Skin epidermis (tissue), 12 donors: ENCODE data around the gene TMEM170B.

Source experiments
- H3K27ac ChIP-seq, 21 experiments: fragments of 200-600 bp; sonication (generic) in 11 of 21; one replicate each; pipeline ENCODE4 v1.5.0; 2020; ENCODE audit warnings: mild to moderate bottlenecking in 3 of 21, inconsistent platforms in 2 of 21, moderate library complexity in 2 of 21
- H3K4me3 ChIP-seq, 7 experiments: fragments of 200-600 bp; sonication (generic) in 2 of 7; one replicate each; pipeline ENCODE4 v1.5.0; 2020; ENCODE audit warnings: inconsistent platforms in 2 of 7, mild to moderate bottlenecking in 2 of 7, moderate library complexity in 1 of 7

Gene TMEM170B

DNA sequence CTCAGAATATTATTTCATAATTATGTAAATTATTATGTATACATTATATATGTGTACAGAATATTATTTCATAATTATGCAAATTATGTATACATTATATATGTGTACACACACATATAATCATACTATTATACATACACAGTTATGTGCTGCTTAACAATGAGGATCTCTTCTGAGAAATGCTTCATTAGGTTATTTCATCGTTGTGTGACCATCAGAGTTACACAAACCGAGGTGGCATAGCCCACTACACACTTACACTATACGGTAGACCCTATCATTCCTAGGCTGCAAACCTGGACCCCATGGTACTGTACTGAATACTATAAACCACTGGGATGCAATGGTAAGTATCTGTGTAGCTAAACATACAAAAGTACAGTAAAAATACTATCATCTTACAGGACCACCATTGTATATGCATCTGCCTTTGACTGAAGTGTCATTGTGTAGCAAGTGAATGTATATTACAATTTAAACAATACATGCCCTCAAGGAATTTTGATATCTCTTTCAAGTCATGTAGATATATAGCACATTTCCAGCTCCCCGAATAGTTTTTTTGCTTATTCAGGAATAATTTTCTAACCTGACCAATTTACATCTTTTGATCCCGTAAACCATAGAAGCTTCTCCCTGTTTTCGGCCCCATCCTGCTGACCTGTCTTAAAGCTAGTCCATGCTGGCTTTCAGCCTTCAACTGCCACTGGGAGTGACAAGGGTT lies 71.2 kb downstream of the TMEM170B start:
- Histone ChIP-seq H3K4me3 (no peak overlapping the region), H3K27ac (peak overlapping the region in 4 of 21 experiments; percentile 15 to 75 (median 66))

DNA sequence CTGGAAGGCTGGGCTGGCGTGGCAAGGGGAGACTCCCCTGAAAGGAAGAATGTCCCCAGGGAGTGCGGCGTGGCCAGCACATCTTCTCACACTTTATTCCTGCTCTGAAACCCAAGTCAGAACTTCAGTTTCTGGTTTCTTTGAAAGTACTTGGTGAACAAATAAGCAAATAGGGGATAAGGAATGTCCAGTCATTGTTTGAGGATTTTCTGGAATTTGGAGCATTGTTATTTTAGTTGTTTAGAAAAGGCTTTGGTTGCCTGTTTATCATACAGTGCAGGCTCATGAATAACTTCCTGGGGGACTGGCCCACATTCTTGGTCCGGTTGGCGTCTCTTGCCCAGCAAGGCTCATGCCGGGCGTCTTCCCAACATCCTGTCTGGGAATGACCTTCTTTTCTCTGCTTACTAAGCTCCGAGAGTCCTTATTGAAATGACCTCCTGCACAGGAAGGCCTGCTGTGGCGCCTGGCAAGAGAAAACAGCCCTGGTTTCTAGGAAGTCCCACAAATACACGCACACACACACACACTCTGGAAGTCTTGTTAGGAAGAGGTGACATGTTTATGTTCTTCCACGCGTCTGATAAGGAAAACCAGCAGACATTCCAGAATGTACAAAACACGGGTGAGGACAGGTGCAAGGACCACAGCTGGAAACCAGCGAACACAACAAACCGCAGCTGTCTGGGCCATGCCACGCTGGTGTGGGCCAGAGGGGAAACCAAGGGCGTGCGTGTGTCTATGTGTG lies 71.9 kb downstream of the TMEM170B start:
- H3K4me3 ChIP-seq = no peak overlapping the region
- peak overlapping the region in 4 of 21 experiments; percentile 15 to 75 (median 66) for H3K27ac ChIP-seq

DNA sequence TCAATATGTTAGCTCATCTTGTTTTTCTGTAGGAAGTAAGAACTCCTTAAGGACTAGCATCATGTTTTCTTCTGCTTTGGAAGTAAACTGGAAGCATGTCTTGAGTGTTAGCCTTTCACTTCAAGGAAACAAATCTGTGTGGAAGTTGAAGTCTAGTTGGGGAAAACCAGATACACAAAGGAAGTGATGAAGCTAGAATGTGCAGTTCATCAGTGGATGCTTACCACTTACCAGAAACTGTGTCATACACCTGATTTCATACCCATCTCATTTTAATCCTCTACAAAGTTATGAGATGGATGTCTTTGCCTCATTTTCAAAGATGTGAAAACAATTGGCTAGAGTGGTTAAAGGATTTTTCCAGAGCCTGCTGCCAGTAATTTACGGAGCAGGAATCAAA lies 75.8 kb downstream of the TMEM170B start:
- H3K27ac ChIP-seq = peak overlapping the region in 4 of 21 experiments; percentile 51 to 84 (median 74)
- H3K4me3 ChIP-seq = no peak overlapping the region

DNA sequence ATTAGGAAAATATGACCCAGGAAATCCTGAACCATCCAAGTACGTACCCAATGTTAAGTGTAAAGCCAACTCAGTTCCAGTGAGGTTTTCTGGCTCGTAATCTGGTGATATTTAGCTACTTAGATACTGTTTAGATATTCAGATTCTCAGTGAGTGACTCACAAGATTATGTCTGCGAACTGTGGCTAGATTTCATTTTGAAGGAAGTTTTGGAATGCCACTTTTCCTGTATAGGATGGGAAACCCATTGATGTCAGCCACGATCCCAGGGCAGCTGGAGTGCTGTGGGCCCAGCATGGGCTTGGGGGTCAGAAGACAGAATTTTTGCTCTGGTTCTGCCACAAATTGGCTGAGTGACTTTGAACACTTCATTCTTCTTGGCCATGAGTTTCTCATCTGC lies 76.3 kb downstream of the TMEM170B start:
- no peak overlapping the region for H3K4me3 ChIP-seq
- H3K27ac ChIP-seq = peak overlapping the region in 5 of 21 experiments; percentile 51 to 84 (median 70)

DNA sequence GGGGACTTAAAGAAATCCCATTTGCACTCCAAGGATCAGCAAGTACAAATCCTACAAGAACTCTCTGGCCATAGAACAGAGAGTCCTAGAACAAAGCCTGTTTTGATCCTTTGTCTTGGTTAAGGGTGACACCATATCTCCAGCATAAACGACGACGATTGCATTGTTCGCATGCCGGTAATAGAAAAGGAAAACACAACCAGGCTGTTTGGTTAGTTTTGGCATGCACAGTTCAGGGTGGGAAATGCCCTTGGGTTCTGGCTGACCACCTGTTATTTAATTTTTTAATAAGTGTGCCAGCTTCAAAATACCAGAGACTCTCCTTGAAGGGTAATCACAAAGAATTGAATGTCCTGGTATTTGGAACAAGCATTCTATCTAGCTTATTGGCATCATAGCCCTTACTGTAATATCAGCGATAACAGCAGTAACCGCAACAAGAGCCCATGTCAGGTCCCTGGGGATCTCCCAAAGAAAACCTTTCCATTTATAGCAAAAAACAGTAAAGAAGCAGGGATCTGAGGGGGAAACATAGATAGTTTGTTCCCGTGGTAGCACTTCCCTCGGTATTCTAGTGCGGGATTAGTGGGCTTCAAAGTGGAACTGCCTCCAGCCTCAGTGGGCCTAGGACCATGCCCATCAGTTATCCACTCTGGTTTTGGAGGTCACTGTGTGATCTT lies 77.1 kb downstream of the TMEM170B start:
- H3K4me3 ChIP-seq = no peak overlapping the region
- H3K27ac ChIP-seq = peak overlapping the region in 6 of 21 experiments; percentile 4 to 84 (median 62)

DNA sequence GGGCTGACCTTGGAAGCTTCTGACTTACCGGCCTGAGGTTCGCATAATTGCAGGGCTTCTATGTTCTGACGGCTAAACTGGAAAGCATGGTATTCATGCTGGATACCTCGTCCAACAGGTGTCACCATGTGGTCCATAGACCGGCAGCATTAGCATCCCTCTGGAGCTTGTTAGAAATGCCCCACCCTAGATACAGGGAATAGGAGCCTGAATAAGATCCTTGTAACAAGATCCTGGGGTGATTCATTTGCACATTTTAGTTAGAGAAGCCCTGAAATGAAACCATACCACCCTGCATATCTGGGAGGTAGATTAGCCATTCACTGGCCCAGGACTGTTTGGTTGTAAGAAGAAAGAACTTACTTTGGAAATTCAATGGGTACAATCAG lies 77.7 kb downstream of the TMEM170B start:
- Histone ChIP-seq H3K27ac (peak overlapping the region in 3 of 21 experiments; percentile 47 to 84 (median 70)), H3K4me3 (no peak overlapping the region)

DNA sequence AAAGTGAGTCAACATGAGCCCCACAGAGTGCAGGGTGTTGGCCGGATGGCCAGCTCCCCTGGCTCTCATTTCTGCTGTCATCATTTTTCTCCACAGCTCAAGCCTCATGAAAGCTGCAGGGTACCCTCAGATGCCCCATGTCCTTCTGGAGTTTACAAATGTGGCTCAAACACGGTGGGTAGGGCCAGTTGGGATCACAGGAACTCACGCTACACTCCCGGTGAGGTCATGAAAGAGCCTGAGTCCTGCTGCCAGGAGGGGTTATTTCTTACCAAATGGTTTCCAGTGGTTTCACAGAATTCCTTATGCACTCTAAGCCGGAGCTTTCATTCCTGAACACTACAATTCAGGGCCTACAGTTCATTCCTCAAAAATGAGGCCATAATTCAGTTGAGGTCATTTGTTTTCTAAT lies 78.7 kb downstream of the TMEM170B start:
- no peak overlapping the region for H3K4me3 ChIP-seq
- H3K27ac ChIP-seq = peak overlapping the region in 6 of 21 experiments; percentile 7 to 55 (median 28)

DNA sequence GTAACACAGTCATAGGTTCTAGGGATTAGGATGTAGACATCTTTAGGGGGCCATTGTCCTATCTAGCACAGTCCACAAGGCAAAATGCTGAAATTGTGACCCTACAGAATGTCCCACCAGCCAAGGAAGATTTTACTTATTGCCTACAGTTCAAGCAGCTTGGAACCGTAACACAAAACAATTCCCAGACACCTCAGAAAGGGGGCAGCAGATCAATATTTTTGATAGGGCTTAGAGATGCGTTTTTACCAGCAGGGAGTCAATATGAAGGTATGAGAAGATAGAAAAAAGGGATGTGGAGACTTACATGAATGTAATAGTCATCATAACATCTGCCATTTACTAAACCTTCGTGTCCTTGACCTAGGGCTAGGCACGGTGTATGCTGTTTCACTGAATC lies 81.0 kb downstream of the TMEM170B start:
- Histone ChIP-seq H3K27ac (no peak overlapping the region), H3K4me3 (no peak overlapping the region)

DNA sequence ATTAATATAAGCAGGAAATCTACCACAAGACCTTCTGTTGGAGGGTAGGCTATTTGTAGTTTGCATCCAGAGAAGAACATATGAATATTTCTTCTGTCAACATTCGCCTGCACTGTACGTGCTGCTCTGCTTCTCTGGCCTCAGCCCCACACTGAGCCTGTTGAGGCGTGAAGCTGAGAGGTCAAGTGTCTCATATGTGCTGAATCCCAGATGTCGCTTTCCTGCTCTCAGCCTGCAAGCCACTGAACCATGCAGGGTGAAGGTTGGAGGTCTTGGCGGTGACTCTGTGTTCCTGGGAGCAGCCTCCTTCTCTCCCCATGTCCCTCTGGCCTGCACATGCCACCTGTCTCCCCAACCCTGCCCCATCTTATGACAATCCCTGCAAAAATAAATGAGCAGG lies 83.6 kb downstream of the TMEM170B start:
- Histone ChIP-seq H3K27ac (no peak overlapping the region), H3K4me3 (no peak overlapping the region)

DNA sequence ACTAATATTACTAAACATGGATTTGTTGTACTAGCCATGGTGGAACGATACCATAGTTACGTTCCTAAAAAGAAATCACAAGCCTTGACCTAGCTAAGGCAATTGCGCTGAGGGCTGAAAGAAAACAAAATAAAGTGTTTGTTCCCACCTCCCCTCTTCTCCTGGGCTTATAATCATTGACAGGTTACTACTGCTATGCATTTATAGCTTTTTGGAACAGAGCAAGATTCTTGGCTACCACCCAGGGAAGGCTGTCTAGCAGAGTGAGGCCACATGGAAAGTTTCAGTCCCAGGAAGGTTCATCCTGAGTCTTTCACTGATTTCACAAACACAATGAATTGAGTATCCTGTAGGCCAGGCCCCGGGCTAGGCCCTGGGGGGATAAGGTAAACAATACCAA lies 84.6 kb downstream of the TMEM170B start:
- H3K27ac ChIP-seq = no peak overlapping the region
- no peak overlapping the region for H3K4me3 ChIP-seq

DNA sequence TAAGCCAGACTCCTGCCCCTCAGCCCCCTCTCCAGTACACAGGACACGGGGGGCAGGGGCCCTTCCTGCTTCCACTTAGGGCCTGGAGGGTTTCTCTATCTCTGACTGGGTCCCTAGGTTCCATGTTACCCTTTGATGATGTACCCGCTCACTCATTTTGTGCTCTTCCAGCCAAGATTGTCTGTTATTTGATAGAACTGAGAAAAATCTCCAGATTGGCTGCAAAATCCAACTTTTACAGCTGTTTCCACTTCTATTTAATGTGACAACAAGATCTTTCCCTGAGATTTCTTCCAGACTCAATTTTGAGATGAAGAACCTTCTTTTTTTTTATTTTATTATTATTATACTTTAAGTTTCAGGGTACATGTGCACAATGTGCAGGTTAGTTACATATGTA lies 85.7 kb downstream of the TMEM170B start:
- H3K4me3 ChIP-seq = no peak overlapping the region
- H3K27ac ChIP-seq = no peak overlapping the region

DNA sequence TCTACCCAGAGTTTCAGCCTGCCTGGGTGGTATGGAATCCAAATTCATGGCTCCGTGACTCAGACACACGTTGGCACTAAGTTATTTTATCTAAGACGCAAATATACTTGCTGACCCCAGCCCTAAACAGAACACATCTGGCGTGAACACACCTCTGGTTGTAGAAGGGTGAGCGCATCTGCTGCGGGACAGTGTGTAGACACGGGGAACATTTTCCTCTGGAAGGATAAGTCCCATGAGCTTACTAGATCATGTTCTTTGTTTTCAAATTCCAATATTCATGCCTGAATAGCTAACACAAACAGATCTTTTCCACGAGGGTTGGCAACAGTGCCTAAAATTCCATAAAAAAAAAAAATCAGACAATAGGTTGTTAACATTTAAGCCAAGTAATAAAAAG lies 87.8 kb downstream of the TMEM170B start:
- H3K4me3 ChIP-seq = no peak overlapping the region
- no peak overlapping the region for H3K27ac ChIP-seq

DNA sequence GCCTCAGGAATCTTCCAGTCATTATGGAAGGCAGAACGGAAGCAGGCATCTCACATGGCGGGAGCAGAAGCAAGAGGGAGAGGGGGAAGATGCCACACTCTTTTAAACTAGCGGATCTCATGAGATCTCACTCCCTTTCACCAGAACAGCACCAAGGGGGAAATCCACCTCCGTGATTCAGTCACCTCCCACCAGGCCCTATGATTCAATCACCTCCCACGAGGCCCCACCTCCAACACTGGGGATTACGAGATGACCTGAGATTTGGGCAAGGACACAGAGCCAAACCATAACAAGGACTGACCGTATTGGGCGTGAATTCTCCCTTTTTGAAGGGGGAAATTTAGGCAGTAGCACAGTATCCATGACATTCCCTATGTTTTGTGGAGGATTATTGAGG lies 88.8 kb downstream of the TMEM170B start:
- Histone ChIP-seq H3K27ac (no peak overlapping the region), H3K4me3 (no peak overlapping the region)

DNA sequence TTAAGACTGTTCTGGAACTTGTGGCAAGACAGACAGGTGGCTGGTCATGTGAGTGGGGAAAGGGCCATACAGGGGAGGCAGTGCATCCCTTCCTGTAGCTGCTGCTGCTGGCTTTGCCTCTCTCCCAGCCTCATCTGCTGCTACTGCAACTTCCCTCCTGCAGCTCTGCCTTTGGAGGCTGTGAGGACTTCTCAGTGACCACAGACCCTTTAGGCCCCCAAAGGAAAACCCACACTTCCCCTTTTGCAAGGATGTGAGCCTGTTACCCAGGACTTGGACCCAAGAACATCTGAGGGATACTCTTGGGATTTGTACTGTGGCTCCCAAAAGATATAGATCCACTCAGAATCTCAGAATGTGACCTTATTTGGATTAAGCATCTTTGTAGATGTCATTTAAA lies 91.0 kb downstream of the TMEM170B start:
- no peak overlapping the region for H3K4me3 ChIP-seq
- H3K27ac ChIP-seq = no peak overlapping the region

DNA sequence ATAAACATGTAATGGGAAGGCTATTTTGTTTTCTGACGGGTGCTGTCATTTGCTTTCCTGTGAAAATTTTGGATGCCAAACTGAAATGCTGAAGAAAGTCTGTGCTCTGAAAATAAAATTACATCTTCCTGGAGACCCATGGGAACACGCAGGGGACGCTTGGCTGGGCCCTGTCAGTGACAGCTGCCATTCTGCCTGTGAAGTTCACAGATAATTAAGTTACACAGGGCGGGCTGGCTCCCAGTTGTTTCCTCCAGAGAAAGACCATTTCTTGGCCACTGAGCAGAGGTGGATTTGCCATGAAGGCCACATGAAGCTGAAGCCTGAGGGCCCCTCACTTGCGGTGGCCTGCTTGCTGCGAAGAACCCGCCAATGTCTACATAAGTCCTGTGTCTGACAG lies 93.5 kb downstream of the TMEM170B start:
- Histone ChIP-seq H3K27ac (no peak overlapping the region), H3K4me3 (no peak overlapping the region)

DNA sequence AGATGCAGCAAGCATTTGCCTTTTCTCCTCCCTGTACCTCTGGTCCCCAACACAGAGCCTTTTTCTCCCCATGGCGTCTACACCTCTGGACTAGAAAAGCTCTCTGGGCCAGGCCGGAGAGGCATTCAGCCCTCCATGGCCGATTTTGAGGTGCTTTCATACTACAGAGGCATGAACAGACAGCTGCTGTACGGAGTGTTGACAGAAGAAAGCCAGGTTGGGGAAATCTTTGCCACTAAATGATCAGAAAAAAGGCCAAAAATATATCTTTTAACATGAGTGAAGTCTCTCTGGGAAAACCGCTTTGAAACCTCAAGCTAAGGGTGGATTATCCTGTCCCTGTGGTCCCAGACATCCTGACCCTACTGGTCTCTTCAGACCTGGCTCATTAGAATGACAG lies 94.0 kb downstream of the TMEM170B start:
- H3K27ac ChIP-seq = no peak overlapping the region
- H3K4me3 ChIP-seq = no peak overlapping the region

DNA sequence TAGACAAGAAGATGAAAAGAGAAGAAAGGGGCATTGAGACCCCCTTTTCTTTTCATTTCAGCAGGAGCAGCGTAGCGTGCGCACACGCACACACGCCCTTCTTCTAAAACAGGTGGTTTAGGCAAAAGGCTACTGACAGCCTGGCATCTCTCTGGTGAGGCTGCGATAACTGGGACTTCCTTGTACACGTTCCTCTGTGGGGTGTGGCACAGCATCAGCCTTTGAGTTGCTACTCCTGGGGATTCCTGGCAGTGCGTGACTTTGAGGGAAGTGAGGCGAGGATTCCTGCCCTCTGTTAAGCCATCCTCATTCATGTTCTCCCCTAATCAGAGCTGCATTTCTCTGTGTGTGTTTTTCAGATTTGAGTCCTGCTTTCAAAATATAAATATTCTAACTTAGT lies 94.7 kb downstream of the TMEM170B start:
- H3K4me3 ChIP-seq = no peak overlapping the region
- no peak overlapping the region for H3K27ac ChIP-seq

DNA sequence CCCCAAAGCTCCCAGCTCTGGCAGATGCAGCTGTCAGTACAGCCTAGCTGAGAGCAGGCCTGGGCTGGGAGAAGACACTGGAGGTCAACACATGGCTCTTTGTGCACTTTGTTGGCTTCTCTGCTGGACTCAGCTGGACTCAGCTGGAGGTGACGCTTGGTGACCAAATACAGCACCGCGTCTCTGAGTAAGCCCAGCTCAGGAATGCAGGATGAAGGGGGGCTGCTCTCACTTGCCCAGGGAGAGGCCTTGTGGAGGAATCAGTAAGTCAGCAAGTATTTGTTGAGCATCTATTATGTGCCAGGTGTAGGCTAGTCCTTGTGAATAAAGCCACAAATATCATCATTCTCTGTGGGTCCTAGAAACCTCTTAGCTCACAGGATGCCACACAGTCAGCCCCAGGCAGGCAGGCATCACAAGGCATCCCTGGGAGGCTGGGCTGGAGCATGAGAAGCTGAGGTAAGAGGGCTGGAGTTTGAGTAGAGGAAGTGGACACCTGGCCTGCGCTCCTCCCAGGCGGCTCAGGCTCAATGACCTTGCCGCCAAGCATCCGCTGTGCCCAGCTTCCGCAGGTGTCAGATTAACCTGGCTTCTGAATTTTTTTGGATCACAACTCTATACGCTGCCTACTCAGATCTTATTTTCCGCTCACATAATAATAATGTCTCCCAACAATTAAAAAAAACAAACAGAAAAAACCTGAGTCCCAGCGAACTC lies 95.4 kb downstream of the TMEM170B start:
- H3K4me3 ChIP-seq = no peak overlapping the region
- no peak overlapping the region for H3K27ac ChIP-seq
